GM18499 (cell line): ENCODE measurements around the gene FABP7.
"Not testable (repeated sequence)": the region's sequence is repeated elsewhere in the genome, so short reads cannot be mapped to it uniquely, and the experiment has no call there.

ENCODE experiments used
- ATAC-seq: cut with Tn5 transposase; IDR thresholded peaks from one replicate; pipeline ENCODE4 v1.9.1; 2021; ENCODE audit warnings: moderate number of reproducible peaks; ENCODE audit not compliant: insufficient read depth, unreplicated experiment

FABP7 gene

GRCh38 chr6:122779667-122780066 is at the start of gene FABP7:
Gene FABP7, plus strand, starts transcription at chr6:122779716. Its CDS starts 79 bp downstream, at chr6:122779795.
- ATAC-seq: no peak

GRCh38 chr6:122730334-122730733 is 49.2 kb upstream of the FABP7 start:
- ATAC-seq: no peak

DNA sequence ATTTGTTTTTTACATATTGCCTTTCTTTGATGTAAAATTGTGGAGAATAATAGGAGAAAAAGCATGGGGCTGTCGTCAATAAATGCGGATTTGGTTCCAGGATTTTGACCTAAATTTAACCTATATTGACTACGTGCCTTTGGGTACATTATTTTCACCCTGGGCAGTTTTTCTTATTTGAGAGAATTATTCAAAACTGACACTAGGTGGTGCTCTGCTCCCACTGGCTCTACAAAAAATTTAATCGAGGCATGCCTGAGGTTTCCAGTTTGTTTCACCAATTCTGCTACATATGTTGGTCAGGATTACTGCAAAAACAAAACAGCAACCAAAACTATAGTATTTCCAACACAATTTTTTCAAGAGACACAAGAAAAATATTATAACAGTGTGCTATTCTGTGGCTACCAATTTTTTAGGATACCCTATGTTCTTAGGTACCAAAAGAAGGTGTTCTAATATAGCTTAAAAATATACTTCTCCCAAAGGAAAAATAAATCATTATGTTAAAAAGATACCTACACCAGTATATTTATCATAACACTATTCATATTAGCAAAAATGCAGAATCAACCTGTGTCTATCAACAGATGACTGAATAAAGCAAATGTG is 48.6 kb upstream of the FABP7 start:
- ATAC-seq: no peak

DNA sequence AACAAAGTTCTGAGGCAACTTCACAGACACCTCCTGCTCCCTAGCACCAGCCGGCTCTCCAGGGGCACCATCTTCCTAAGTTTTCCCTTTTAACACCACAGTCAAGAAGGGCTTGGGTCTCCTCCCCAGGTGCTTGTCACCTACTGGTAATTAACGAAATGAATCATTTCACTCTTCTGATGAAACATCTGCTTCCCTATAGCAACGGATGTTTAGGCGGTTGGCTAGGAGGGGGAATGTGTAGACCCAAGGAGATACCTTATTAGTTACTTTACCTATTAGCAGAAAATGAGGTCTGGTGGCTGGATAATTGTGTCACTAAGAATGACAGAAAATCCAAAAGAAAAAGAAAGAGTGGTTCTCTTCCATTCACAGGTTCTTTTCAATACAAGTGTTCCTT is 46.3 kb upstream of the FABP7 start:
- ATAC-seq: no peak

DNA sequence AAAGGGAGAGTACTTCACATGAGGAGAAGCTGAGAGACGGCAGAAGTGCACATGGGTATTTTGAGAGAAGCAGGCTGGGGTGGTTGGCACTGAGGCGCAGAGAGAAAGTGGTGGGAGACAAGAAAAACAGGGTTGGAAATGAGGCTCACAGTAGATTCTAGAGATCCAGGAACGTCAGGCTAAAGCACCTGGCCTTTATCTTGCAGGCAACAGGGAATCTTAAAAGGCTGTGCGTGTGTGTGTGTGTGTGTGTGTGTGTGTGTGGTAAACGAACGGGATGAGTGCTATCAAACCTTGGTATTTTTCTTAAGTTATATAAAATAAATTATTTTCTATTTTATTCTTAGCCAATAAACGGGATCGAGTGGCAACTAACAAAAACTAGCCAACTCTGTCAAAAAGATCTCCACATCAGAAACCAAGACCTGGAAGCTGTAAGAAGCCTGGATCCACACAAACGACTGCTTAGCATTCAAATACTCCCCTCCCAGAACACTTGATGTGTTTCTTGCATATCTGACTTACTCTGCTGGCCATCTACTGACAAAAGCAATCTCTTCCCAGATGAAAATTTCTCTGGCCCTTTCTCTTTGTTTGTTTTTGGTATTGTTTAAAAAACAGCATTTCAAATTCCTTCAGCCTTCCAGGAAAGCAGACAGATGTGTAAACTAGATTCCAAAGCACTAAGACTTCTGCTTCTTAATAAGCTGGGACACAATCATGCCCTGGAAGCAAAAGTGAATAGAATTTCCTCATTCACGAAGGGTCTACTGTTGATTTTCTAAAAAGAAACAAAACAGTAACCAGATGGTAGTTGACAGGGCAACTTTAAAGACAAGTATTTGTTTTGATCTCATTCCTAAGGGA is 44.8 kb upstream of the FABP7 start:
- ATAC-seq: no peak

GRCh38 chr6:122735582-122735981 is 43.9 kb upstream of the FABP7 start:
- no peak for ATAC-seq

GRCh38 chr6:122736163-122736562 is 43.4 kb upstream of the FABP7 start:
- no peak for ATAC-seq

- ATAC-seq: no peak
Measured at GRCh38 chr6:122736616-122737015, 42.9 kb upstream of the FABP7 start.

DNA sequence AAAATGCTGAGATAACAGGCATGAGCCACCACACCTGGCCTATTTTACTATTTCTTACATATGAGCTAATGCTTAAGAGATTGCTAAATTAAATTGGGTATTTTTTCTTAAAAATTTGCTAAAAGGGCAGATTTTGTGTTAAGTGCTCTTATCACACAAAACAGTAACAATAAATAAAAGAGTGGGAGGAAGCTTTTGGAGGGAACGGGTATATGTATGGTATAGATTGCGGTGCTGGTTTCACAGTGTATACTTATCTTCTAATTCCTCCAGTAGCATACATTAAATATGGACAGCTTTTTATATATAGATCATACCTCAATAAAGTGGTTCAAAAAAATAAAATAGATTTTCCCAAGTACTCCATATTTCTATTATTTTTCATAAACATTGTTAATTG is 39.4 kb upstream of the FABP7 start:
- ATAC-seq: no peak

GRCh38 chr6:122740936-122741335 is 38.6 kb upstream of the FABP7 start:
- ATAC-seq: no peak

GRCh38 chr6:122744247-122744646 is 35.3 kb upstream of the FABP7 start:
- not testable (repeated sequence) for ATAC-seq

- not testable (repeated sequence) for ATAC-seq
Measured at GRCh38 chr6:122744856-122745255, 34.7 kb upstream of the FABP7 start.

DNA sequence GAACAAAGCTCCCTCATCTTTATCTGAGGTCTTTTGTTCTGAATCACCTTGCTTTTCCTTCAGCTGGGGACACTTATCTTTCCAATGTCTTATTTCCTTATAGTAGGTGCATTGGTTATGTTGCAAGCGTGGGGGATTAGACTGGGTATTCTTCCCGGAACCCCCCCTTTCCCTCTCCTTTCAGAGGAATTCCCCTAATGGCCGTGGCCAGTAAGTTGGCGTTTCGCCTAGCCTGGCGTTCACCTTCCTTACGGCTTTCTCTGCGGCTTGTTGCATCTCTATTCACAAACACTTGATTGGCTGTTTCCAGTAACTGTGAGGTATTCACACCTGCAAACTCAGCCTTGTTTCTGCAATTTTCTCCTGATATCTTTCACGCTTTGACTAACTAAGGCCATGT is 32.8 kb upstream of the FABP7 start:
- ATAC-seq: no peak

- ATAC-seq: no peak
Measured at GRCh38 chr6:122747573-122747972, 31.9 kb upstream of the FABP7 start.

DNA sequence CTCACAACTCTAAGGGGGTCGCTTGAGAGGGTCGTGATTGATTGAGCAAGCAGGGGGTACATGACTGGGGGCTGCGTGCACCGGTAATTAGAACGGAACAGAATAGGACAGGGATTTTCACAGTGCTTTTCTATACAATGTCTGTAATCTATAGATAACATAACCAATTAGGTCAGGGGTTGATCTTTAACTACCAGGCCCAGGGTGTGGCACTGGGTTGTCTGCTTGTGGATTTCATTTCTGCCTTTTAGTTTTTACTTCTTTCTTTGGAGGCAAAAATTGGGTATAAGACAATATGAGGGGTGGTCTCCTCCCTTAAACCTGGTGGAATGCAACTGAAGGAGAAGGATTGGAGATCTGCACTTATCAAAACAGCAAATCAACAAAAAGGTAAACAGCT is 30.6 kb upstream of the FABP7 start:
- not testable (repeated sequence) for ATAC-seq

DNA sequence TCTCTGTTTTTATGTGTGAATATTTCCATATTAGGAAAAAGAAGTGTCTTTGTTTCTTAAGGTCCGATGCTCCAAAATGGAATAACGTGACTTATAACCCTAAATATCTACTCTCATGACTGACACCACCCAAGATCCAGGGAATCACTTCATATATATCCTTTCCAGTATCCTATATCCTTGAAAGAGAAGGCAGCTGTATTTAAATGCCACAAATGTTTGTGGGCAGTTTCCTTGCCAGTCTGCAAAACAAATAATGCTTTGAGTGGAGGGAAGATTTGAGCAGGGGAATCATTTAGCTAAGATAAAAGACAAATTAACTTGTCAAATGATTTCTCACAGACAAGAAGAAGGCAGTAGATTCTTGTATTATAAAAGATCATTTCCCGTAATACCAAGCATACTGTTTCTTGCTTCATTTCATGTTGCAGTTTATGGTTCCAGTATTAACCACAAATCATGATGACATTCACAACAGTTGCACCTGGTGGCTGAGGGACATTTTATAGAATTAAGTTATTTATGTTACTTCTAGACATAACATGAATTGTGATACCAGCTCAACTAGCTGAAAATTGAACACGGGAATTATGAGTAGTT is 30.0 kb upstream of the FABP7 start:
- ATAC-seq: no peak

- peak; percentile 81 for ATAC-seq
Measured at GRCh38 chr6:122751326-122751725, 28.2 kb upstream of the FABP7 start.

- ATAC-seq: no peak
Measured at GRCh38 chr6:122752459-122752858, 27.1 kb upstream of the FABP7 start.

GRCh38 chr6:122753000-122753687 is 26.4 kb upstream of the FABP7 start:
- ATAC-seq: no peak

DNA sequence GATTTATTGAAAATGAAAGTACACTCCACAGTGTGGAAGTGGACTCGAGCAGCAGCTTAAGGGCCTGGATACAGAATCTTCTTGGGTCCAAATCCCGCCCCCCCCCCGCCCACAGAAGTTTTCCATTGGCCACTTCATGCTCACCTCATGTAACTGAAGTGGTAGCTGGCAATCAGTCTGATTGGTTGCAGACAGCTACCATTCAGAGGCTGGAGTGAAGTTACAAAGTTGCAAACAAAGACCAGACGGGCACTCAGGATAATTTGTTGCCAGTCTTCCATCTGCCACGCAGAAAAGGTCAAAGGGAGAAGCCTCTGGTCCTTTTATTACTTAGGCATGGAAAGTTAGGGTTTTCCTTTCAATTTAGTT is 25.8 kb upstream of the FABP7 start:
- no peak for ATAC-seq

GRCh38 chr6:122754191-122754731 is 25.3 kb upstream of the FABP7 start:
- no peak for ATAC-seq
